HG03097 (cell line): ENCODE results near the gene IDUA.

Source experiments
- ATAC-seq: cut with Tn5 transposase; IDR thresholded peaks from one replicate; pipeline ENCODE4 v1.9.1; 2021; ENCODE audit not compliant: unreplicated experiment, low FRiP score

Gene IDUA

GRCh38 chr4:955931-956381, 30.9 kb upstream of the IDUA start:
- ATAC-seq, result no peak

- no peak for ATAC-seq
Measured at GRCh38 chr4:956531-957230, 30.2 kb upstream of the IDUA start.

- no peak for ATAC-seq
Measured at GRCh38 chr4:957231-957580, 29.6 kb upstream of the IDUA start.

GRCh38 chr4:957581-958313, 29.1 kb upstream of the IDUA start:
- no peak for ATAC-seq

- ATAC-seq, result no peak
Measured at GRCh38 chr4:958314-958665, 28.6 kb upstream of the IDUA start.

GRCh38 chr4:958696-959337, 28.0 kb upstream of the IDUA start:
- ATAC-seq, result no peak

GRCh38 chr4:959338-960139, 27.3 kb upstream of the IDUA start:
- ATAC-seq, result no peak

- ATAC-seq, result no peak
Measured at GRCh38 chr4:960140-960635, 26.7 kb upstream of the IDUA start.

- ATAC-seq, result no peak
Measured at GRCh38 chr4:960636-961350, 26.1 kb upstream of the IDUA start.

GRCh38 chr4:961351-962230, 25.3 kb upstream of the IDUA start:
- ATAC-seq, result no peak

GRCh38 chr4:962231-963208, 24.3 kb upstream of the IDUA start:
- no peak for ATAC-seq

- no peak for ATAC-seq
Measured at GRCh38 chr4:963276-964225, 23.3 kb upstream of the IDUA start.

GRCh38 chr4:964346-965025, 22.4 kb upstream of the IDUA start:
- ATAC-seq, result no peak

GRCh38 chr4:965048-965765, 21.6 kb upstream of the IDUA start:
- ATAC-seq, result no peak

- no peak for ATAC-seq
Measured at GRCh38 chr4:965766-966134, 21.1 kb upstream of the IDUA start.
